Measurements from ENCODE around the gene AKAP13.
"Not testable (repeated sequence)": the region's sequence is repeated elsewhere in the genome, so short reads cannot be mapped to it uniquely, and the experiment has no call there.

AKAP13 gene

DNA sequence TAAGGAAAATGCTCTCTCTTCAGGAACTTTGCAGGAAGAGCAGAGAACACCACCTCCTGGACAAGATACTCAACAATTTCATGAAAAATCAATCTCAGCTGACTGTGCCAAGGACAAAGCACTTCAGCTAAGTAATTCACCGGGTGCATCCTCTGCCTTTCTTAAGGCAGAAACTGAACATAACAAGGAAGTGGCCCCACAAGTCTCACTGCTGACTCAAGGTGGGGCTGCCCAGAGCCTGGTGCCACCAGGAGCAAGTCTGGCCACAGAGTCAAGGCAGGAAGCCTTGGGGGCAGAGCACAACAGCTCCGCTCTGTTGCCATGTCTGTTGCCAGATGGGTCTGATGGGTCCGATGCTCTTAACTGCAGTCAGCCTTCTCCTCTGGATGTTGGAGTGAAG is 200.5 kb downstream of the AKAP13 start:
- DNase-seq, result no peak

DNA sequence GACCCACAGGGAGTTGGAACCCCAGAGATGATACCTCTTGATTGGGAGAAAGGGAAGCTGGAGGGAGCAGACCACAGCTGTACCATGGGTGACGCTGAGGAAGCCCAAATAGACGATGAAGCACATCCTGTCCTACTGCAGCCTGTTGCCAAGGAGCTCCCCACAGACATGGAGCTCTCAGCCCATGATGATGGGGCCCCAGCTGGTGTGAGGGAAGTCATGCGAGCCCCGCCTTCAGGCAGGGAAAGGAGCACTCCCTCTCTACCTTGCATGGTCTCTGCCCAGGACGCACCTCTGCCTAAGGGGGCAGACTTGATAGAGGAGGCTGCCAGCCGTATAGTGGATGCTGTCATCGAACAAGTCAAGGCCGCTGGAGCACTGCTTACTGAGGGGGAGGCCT is 201.1 kb downstream of the AKAP13 start:
- no peak for DNase-seq

DNA sequence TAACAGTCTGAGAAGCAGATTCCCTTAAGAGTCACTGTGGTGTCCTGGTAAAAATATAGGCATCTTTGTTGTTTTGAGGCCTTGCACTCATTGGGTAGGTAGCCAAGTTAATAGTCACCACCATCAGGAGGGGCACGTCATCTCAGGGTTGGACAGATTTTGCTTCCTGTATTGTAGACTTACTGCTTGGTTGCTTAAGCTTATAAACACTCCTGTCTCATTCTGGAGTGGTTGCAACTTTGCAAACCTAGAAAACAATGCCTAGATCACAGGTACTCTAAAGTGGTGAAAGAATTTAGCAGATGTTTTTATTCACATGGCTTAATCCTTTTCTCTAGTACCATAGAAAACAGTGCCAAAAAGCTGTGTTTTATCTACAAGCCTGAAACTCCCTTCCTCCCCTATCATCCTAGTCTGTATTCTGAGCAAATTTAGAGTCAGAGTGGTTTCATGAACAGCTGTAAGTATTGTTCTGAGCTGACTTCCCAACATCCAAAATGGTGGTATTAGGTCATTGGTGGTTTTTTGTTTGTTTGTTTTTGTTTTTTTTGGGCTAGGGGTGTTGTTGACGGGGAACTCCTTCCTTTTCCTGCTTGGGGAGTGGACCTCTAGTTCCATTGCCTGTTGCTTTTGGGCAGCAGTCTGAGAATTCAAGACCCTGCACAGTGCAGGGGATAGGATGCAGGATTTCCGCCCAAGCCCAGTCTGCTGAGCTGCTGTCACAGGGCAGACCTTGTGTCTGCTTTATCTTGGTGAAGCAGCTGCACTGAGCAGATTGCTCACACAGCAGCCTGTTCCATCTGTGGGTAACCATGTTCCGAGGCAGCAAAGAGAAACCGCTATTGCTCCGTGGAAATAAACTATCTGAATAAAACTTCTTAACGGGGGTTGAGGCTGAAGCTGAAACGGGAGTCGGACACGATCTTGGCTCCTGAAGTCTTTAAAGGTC is 202.0 kb downstream of the AKAP13 start:
- peak; percentile 95 for DNase-seq

DNA sequence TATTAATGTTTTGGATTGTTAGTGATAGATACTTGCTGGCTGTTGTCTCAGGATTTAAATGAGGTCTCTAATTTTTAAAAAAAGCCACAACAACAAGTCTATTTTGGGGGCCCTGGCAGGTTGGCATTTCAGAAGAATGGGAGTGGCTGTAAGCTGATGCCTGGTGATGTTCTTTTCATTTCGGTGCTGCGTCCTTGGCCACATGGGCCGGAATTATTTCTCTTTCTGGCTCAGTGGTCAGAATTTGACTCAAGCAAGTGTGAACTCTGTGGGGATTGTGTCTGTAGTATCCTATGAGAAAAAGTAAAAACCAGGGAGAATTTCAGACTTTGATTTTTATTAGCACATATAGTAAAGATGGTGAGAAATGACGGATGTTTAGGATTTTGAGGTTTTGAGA is 203.0 kb downstream of the AKAP13 start:
- DNase-seq, result peak; percentile 19

DNA sequence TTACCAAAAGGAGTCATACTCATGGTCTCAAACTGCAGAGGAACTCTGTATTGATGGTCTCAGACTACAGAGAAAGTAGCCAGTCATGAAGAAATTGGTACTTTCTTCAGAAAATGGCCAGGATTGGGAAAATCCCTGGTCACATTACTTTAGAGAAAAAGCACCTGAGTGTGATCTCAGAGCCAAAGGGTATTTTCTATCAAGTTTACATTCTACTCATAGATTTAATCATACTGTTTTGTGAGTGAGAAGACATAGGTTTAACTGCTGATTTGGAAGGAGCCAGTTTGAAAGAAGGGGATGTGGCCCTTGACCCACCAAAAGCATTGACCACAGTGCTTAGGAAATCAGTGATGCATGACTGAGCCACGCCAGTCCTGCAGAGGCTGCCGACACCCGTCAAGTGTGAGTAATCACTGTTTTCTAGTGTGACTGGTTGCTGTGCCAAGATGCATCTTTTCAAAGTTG is 203.6 kb downstream of the AKAP13 start:
- no peak for DNase-seq

DNA sequence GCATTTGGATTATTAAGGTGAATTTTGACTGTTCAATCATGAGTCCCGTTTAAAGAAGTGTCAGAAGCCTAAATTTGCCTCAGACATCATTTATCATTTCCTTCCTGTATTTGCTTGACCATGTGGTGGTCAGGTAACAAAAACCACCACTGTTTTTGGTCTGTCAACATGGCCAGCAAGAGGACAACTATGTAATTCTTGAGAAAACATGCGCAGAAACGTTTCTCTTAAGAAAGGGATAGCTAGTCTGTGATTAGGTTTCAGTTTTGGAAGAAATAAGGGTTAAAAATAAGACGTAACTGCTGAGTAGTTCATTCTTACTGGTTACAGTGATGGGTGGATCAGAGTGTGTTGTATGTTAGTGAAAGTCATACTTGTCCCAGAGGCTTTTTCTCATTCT is 204.5 kb downstream of the AKAP13 start:
- no peak for DNase-seq

DNA sequence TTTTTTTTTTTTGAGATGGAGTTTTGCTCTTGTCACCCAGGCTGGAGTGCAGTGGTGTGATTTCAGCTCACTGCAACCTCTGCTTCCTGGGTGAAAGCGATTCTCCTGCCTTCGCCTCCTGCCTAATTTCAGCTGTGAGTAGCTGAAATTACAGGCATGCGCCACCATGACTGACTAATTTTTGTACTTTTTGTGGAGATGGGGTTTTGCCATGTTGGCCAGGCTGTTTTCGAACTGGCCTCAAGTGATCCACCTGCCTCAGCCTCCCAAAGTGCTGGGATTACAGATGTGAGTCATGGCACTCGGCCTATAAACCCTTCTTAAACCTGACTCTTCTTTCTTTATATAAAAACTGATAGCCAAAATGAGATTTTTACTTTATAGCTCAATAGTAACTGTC is 205.8 kb downstream of the AKAP13 start:
- not testable (repeated sequence) for DNase-seq

DNA sequence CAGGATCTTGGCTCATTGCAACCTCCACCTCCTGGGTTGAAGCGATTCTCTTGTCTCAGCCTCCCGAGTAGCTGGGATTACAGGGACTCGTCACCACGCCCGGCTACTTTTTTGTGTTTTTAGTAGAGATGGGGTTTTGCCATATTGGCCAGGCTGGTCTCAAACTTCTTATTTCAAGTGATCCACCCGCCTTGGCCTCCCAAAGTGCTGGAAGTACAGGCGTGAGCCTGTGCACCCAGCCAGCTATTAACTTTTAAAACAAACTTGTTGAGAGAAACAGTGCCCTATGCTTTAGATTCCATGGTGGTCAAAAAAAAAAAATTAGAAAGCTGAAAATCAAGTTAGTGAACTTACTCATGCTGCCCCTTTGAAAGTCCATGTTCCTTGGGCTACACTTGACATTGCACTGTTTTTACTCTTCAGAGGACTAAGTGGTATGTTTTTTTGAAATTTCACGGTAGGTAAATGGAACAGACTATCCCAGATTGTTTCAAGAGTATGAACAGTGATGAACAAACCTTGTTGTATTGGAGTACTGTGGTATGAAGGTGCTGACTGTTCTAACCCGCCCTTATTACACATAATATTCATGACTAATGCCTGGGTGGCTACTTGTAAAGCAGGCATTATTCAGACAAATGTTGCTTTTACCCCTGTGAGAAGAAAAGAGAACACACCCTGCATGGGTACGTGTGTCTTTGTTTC is 207.5 kb downstream of the AKAP13 start:
- no peak for DNase-seq

DNA sequence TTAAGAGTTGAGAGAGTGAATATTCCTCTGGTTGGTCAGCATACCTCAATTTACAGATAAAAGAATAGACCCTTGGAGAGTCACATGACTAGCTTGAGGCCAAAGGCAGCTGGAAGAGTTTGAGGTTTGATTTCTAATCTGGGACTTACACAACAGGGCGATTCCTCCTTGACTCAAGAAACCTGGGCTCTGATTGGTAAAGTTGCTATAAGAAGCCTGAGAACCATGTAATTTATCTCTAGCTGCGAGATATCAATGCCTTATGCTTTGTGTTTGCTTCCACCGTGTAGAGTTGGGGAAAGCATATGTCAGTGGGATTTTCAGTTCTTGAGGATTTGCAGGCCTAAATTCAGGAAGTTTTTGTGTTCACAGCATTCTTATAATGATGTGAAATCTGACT is 208.3 kb downstream of the AKAP13 start:
- peak; percentile 87 for DNase-seq

DNA sequence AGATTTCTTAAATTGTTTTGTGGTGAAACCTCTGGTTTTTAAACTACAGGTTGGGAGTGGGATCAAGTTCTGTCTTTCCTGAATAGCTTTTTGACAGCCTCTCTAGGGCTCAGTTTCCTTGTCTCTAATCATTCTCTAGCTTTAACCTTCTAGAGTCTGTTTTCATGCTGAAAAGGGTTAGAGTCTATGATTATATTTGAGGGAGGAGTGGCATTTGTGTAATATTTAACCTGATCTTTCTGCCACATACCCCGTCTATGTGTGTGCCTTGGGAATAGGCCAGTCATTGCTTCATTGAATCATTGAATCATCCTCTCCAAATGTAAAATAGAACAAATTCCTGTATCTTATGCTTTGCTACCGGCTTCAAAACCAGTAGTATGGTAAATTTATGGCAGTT is 209.4 kb downstream of the AKAP13 start:
- DNase-seq, result no peak

DNA sequence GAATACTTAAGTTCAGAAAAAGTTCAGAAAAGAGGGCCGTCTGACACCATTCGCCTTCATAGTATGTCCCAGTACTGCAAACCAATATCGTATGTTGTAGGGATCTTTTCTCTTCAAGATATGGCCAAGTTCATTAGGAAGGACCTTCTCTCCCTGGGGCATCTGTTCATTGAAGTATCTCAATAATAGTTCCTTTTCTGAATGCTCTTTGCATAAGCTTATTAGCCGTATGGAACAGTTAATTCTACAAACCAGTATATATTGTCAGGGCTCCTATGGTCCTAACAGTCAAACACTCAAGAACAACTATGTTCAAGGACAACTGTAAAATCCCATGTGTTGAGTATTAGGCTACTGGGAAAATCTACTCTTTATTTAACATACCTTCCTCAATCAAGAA is 211.2 kb downstream of the AKAP13 start:
- no peak for DNase-seq

DNA sequence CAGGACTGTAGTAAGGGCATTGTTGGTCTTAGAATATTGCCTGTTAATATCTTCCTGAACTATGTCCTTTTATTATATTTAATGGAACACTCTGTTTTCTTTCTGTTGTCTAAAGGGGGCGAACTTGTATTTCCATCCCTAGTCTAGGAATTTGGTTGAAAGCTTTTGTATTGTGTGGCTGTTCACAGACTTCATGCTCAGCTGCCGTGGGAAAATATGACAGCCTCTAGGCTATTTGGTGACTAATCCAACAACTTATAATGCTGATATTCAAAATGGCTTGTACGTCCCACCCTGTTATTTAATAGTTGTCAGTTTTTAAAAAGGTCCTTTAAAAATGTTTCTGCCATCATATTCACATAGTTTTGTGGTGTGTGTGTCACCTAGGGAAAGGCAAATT is 211.7 kb downstream of the AKAP13 start:
- peak; percentile 27 for DNase-seq

DNA sequence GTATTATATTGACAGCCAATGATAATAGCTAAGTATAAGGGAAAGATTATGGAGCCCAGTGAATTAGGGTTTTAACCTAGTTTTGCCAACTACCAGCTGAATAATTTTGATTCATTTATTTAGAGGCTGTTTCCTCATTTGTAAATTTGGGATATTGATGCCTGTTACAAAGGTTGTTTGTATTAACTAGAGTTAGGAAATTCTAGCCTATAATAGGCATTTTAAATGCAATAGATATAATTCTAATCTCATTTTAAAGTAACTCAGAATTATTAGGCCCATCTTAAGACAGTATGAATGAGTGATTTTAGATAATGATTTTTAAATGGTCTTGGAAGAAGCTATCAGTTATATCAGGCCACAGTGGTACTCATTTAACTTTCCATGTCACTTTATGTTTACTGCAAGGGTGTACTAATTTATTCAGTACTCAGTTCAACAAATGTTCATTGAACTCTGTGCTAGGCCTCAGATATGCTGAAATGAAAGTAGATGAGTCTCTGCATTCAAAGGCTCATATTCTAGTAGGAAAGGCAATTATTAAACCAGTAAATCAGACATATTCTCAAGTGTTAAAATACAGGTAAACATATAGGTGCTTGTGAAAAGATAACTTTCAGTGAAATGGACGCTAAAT is 213.5 kb downstream of the AKAP13 start:
- DNase-seq, result no peak

DNA sequence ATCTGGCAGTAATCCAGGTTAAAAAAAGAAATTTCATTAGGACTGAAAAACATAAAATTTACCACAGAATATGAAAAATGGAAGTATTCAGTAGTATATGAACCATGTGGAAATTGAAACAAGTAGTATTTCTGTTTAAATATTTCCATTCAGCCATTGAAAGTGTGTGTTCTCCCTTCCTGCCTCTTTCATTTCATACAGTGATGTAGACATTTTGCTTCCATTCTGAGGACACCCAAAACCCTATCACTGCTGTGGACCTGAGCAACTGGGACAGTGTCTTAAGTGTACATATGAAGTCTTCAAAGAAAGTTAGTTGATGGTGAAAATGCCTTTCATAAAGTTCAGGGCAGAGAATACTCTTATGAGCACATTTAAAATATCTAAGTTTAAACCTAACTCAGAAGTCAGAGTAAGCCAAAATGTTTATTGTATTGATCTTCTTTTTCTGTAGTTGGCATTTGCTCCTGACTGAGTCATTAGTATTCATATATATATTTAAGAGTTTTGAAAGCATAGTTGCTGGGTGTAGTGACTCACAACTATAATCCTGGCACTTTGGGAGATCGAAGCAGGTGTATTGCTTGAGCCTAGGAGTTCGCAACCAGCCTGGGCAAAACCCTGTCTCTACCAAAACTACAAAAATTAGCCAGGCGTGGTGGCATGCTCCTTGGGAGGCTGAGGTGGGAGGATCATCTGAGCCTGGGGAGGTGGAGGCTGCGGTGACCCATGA is 215.6 kb downstream of the AKAP13 start:
- no peak for DNase-seq

DNA sequence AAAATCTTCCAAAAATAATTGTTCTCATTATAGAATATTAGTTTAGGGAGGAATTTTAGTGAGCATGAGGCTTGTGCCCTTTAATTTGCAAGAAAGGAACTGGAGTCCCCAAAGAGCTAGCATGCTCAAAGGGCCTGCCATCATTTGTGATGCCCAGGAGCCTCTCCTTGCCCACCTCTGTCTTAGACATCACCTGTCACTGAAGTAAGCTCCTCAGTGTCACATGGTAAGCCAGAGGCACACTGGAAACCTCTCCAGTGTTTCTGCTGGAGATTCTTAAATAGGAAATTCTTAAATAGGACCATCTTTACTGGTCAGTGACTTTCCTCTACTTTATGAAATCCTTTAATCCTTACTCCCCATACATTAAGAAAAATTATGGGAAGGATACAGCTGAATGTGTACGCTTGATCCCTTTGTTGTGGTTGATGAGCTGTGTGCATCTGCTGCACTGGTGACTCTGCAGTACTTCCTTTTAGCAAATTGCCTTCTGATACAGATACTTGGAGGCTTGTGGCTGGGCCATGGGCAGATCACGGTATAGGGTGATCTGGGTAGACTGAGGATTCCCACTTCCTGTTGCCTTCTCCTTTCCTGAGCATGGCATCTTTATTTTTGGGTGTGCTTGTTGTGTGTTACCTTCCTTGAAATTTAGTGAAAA is 216.9 kb downstream of the AKAP13 start:
- DNase-seq, result peak; percentile 4

DNA sequence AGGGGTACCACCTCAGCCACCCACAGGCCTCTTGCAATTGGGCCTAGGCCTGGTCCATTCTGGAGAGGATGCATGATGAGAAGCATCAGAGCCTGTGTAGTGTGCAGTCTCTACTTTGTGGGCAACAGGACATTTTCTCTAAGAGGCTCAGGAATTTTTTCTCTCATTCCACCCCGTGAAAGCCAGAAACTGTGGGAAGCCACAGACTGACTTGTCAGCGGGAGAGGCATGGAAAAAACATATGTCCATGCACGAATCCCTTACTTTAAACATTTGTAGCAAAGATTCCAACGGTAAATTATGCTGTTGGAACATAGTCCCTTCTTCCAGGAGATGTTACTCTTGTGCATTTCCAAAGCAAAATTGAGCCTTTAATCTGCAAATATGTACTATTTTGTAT is 217.8 kb downstream of the AKAP13 start:
- DNase-seq, result no peak

DNA sequence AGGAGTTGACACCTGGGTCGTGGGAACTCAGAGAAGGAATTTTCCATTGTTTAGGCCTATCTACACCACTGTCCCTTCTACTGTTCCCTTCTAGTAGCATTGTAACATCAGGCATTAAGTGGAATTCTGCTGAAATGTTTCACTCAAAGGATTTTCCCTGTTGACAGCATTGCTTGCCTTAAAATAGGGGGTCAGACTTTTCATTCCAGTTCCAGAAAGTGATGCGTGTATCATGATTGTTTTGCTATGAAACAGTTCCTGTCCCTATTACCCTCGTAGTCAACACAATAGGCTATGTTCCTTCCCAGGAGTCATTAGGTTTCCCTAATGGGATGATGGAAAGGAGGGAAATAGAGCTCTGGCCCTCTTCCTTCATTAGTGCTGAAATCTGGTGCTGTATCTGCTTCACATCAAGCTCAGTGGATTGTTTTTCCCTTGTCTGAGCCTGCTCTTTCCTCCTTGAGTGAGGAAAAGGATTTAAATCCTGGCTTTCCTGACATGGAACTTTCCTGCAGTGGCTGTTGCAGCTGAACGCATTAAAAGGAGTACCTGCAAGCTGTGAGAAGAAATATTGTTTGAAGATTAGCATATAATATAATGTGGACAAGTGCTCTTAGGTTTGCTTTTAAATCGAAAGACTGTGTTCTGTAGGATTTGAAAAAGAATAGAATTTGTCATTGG is 218.5 kb downstream of the AKAP13 start:
- DNase-seq, result no peak

DNA sequence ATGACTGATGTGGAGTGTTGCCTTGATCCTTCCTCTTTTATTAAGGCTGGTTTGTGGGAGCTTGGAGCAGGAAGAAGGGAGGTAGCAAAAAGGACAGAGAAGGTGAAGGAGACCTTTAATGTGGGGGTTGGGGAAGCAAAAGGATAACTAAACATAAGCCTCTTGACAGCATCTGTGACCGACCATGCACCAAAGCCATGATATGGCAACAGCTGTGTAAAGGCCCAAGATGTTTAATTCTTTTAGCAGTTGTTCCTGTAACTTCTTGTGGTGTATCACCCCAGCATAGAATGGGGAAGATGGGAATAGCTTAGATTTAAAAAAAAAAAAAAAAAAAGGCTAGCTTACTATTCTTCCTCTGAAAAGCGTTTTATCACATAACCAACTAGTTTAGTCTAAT is 219.6 kb downstream of the AKAP13 start:
- DNase-seq, result no peak

DNA sequence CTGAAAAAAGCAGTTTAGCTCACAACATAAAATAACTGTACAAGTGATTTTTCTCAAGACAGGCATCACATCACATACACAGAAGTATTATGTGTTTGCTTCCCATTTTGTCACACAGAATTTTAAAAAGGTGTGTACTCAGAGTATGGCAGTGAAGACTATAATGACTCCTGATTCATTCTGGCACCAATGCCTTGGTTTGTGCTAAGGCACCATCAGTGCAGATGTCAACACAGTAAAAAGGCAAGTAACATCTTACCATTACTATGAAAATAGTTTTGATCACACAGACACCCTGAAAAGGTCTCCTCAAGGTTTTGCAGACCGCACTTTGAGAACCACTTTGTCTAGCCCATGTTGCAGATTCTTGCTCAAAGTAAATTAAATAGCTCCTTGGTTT is 222.8 kb downstream of the AKAP13 start:
- no peak for DNase-seq

DNA sequence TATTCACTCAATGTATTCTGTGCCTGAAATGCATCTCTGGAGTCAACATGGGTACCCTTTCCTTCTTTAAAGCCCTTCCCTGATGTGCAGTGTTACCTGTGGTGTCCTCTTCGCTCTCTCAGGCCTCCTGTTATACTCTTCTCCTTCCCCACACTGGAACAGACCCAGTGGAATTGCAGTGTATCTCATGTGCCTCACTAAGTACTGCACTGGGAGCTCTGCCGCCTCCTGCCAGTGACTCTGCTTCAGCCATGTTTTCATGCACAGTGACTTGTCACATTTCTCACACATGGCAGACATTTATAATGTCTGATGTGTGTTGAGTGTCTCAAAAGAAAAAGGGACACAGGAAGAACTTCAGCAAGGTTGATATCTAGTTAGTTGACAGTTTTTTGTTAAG is 223.3 kb downstream of the AKAP13 start:
- no peak for DNase-seq

DNA sequence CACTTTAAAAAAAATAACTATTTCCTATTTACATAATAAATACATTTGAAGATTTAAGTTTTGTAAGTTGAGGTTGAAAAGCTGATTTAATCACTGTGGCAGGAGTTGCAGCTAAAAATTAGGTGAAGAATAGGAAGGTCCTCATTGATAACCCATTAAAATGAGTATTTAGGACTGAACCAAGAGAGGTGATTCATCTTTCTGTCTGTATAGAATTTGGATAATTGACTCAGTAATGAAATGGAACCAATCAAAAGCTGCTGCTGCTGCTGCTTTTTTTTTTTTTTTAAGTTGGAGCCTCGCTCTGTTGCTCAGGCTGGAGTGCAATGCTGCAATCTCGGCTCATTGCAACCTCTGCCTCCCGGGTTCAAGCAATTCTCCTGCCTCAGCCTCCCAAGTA is 223.8 kb downstream of the AKAP13 start:
- DNase-seq, result no peak

DNA sequence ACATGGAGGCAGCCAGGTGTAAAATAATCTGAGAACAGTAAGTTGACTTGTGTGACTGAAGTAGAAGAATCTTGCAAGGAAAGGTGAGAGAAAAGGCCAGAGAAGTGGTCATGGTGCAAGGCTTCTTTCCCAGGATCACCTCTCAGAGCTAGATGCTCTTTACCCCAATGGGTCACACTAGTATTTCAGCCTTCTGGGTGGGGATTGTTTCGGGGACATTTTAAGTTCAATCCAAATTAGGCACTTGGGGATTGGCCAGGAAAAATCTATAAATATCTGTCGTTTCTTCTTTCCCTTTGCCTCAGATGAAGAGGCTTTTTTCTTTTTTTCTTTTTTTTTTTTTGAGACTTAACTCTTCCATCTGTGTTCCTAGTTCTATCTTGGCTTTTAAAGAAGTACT is 226.3 kb downstream of the AKAP13 start:
- no peak for DNase-seq
